SK-N-MC (cell line): ENCODE measurements around the gene C4BPB.

Experiments
- EZH2 ChIP-seq: fragments of 200-600 bp; sonication (generic); IDR thresholded peaks from one replicate; pipeline ENCODE4 v1.6.1; 2017; ENCODE audit warnings: antibody characterized with exemption
- FOXP2 ChIP-seq: optimal IDR thresholded peaks from 2 replicates; pipeline ENCODE3; 2011; ENCODE audit warnings: mild to moderate bottlenecking, moderate library complexity; ENCODE audit not compliant: insufficient read depth; ENCODE audit errors: extremely low read length, control extremely low read depth
- POLR2AphosphoS5 ChIP-seq: IDR thresholded peaks from 2 replicates; pipeline ENCODE4 v1.6.1; 2012; ENCODE audit warnings: mild to moderate bottlenecking, low read depth, low read length, borderline replicate concordance

DNA sequence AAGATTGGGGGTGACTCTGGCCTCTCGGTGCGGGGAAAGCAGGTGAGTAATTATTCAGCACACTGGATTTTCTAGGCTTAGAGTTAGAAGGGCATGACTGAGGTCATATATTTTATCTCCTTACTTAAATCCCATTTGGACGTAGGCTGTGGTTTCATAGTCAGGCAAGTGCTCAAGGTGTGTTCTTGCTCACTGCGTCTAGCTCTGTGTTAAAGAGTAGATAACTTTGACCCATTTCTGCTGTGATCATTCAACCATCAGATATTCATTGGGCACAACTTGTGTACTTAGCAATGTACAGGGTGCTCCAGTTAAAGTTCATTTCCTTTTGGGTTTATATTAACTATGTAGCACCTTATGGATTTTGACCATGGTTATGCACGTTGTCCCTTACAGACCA lies 21.0 kb upstream of the C4BPB start:
- TF ChIP-seq EZH2 (no peak), POLR2AphosphoS5 (no peak), FOXP2 (no peak)
